Kidney (tissue), 14 donors: ENCODE data around the gene ZNF189. TPM values are rescaled to one million over a fixed set of nuclear protein-coding genes. Genes with fewer than 3 reads are reported as not detected.

Experiments used
- DNase-seq, 5 donors: peaks; one replicate each; pipeline ENCODE4 v3.0.0-alpha.2; 2013 to 2020
- FAIRE-seq: peaks from 2 replicates; lab custom pipeline; 2012; peaks lifted over from hg19 to GRCh38; lab: Jason Lieb, UNC
- H3K27ac ChIP-seq, 2 donors: one replicate each; pipeline ENCODE4 v1.7.0; 2013; ENCODE audit warnings: low read depth in 2 of 2, low read length in 2 of 2, inconsistent platforms in 1 of 2
- H3K27me3 ChIP-seq: one replicate; pipeline ENCODE4 v1.7.1; 2013; ENCODE audit warnings: low read length, inconsistent platforms; ENCODE audit not compliant: control insufficient read depth, insufficient read depth
- H3K36me3 ChIP-seq, 3 donors: one replicate each; pipeline versions ENCODE4 v1.7.0 to v1.7.1; 2013; ENCODE audit warnings: low read length in 3 of 3, control low read depth in 1 of 3, inconsistent platforms in 1 of 3; ENCODE audit not compliant: insufficient read depth in 3 of 3, control insufficient read depth in 2 of 3
- H3K4me1 ChIP-seq, 3 donors: one replicate each; pipeline versions ENCODE4 v1.7.0 to v1.7.1; 2013; ENCODE audit warnings: low read length in 3 of 3, inconsistent platforms in 1 of 3, low read depth in 1 of 3; ENCODE audit not compliant: control insufficient read depth in 2 of 3, insufficient read depth in 2 of 3
- H3K4me3 ChIP-seq, 3 donors: one replicate each; pipeline versions ENCODE4 v1.7.0 to v1.8.1; 2013; ENCODE audit warnings: low read length in 3 of 3, control low read depth in 1 of 3, inconsistent platforms in 1 of 3
- H3K9ac ChIP-seq, 3 donors: one replicate each; pipeline versions ENCODE4 v1.7.0 to v1.7.1; 2013; ENCODE audit warnings: low read length in 3 of 3, control low read depth in 1 of 3, inconsistent platforms in 1 of 3
- H3K9me3 ChIP-seq, 3 donors: one replicate each; pipeline versions ENCODE4 v1.7.0 to v1.7.1; 2013; ENCODE audit warnings: low read length in 3 of 3, control low read depth in 1 of 3, inconsistent platforms in 1 of 3; ENCODE audit not compliant: control insufficient read depth in 2 of 3, insufficient read depth in 1 of 3
- CTCF ChIP-seq: IDR thresholded peaks from 3 replicates; pipeline ENCODE4 v1.5.1; 2012; ENCODE audit warnings: mild to moderate bottlenecking, moderate library complexity, borderline replicate concordance; ENCODE audit not compliant: insufficient read depth; ENCODE audit errors: extremely low read depth
- intact Hi-C: fragments of 100-400 bp; cut with DNase I; formaldehyde crosslinking; loops from one replicate; pipeline ENCODE4 v1.11.1; 2022
- polyA plus RNA-seq: library from polyadenylated mRNA; stranded (reverse); fragments of 350-450 nt; fragmentation: Illumina TruSeq; extraction: RNeasy Lipid Tissue Mini Kit (QIAGEN cat#74804); gene quantifications from one replicate; pipeline ENCODE4 v1.2.3, GENCODE V29; 2014; ENCODE audit warnings: low read depth, low replicate concordance; ENCODE audit not compliant: insufficient read depth
- total RNA-seq: library from RNA; stranded (reverse); fragmentation: NEBNext Ultra II Directional; extraction: Animal tissue kit (Norgen Biotek cat#: 25700); gene quantifications from one replicate; pipeline ENCODE4 v1.2.1, GENCODE V29; 2021
- donor health status: control.
- donor health status: control.
- donor health status: control.
- donor health status: control.
- donor health status: control.
- donor health status: DM: yes; HTN: yes; CAD: no.
- donor health status: Normal renal cell carcinoma (clear cell type).

The ZNF189 gene
- total and polyA plus RNA-seq, 2 donors from 2014 or later: 13.1 to 22.9 TPM

- no peak for FAIRE-seq
- peak overlapping the region in 1 of 2 donors; percentile 15 for H3K27ac ChIP-seq
- no peak for DNase-seq
- H3K36me3 ChIP-seq: peaks cover 0 to 57% (median 10%) of the 10 kb centered on the region in 3 donors
- intact Hi-C loops: no loop called here
- TF ChIP-seq CTCF: no peak
- H3K4me1 ChIP-seq: no peaks in the 10 kb centered on the region
- H3K4me3 ChIP-seq: peak overlapping the region in 1 of 3 donors; percentile 74
- H3K9ac ChIP-seq: no peak overlapping the region
- H3K9me3 ChIP-seq: no peaks in the 10 kb centered on the region
- H3K27me3 ChIP-seq: no peaks in the 10 kb centered on the region
Measured at GRCh38 chr9:101429736-101430135, 31.1 kb downstream of the ZNF189 start.

- TF ChIP-seq CTCF: no peak
- Histone ChIP-seq H3K36me3 (peaks cover 0 to 37% (median 3%) of the 10 kb centered on the region in 3 donors), H3K27ac (peak overlapping the region in 1 of 2 donors; percentile 20), H3K4me3 (peak overlapping the region in 2 of 3 donors; percentile 74 to 81), H3K27me3 (no peaks in the 10 kb centered on the region), H3K4me1 (peaks cover 0 to 1% (median 0%) of the 10 kb centered on the region in 3 donors), H3K9ac (peak overlapping the region in 1 of 3 donors; percentile 77), H3K9me3 (no peaks in the 10 kb centered on the region)
- no peak for DNase-seq
- intact Hi-C loops: no loop called here
- FAIRE-seq: no peak
Measured at GRCh38 chr9:101432171-101432570, 33.5 kb downstream of the ZNF189 start.

GRCh38 chr9:101432740-101433139 lies 34.1 kb downstream of the ZNF189 start:
- Histone ChIP-seq H3K36me3 (peaks cover 0 to 31% (median 3%) of the 10 kb centered on the region in 3 donors), H3K9ac (peak overlapping the region in 1 of 3 donors; percentile 77), H3K4me1 (peaks cover 0 to 6% (median 0%) of the 10 kb centered on the region in 3 donors), H3K9me3 (no peaks in the 10 kb centered on the region), H3K4me3 (peak overlapping the region in 2 of 3 donors; percentile 74 to 81), H3K27me3 (no peaks in the 10 kb centered on the region), H3K27ac (peak overlapping the region in 1 of 2 donors; percentile 85)
- FAIRE-seq: no peak
- intact Hi-C loops: no loop called here
- DNase-seq: no peak
- TF ChIP-seq CTCF: no peak
